PC-3 (cell line): ENCODE data around the gene OR1A1.

Experiments used
- EZH2phosphoT487 ChIP-seq: fragments of 300-600 bp; sonication (generic); IDR thresholded peaks from 2 replicates; pipeline ENCODE4 v1.6.1; 2018; ENCODE audit warnings: mild to moderate bottlenecking, antibody characterized with exemption, low read length, borderline replicate concordance
- TF ChIP-seq, protein P1 (sequence below): fragments of 300-600 bp; sonication (generic); conservative IDR thresholded peaks from 2 replicates; pipeline ENCODE4 v1.5.1; 2017; ENCODE audit warnings: antibody characterized with exemption, low read depth, mild to moderate bottlenecking, low read length

DNA sequence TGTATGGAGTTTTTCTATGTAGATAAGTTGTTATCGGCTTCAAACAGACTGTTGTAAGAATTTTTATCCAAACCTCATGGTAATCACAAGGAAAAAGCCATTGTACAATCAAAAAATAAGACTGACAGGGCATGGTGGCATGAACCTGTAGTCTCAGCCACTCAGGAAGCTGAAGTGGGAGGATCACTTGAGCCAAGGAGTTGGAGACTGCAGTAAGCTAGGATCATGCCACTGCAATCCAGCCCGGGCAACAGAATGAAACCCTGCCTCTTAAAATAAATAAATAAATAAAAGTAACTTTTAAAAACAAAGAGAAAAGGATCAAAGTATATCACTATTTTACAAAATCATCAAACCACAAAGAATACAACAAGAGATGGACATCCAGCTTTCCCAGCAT, 14.4 kb downstream of the OR1A1 start:
- TF ChIP-seq, protein P1, sequence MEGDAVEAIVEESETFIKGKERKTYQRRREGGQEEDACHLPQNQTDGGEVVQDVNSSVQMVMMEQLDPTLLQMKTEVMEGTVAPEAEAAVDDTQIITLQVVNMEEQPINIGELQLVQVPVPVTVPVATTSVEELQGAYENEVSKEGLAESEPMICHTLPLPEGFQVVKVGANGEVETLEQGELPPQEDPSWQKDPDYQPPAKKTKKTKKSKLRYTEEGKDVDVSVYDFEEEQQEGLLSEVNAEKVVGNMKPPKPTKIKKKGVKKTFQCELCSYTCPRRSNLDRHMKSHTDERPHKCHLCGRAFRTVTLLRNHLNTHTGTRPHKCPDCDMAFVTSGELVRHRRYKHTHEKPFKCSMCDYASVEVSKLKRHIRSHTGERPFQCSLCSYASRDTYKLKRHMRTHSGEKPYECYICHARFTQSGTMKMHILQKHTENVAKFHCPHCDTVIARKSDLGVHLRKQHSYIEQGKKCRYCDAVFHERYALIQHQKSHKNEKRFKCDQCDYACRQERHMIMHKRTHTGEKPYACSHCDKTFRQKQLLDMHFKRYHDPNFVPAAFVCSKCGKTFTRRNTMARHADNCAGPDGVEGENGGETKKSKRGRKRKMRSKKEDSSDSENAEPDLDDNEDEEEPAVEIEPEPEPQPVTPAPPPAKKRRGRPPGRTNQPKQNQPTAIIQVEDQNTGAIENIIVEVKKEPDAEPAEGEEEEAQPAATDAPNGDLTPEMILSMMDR, result no peak
- no peak for TF ChIP-seq EZH2phosphoT487
